ENCODE data around the gene PARD3B. TPM values are rescaled to one million over a fixed set of nuclear protein-coding genes. Genes with fewer than 3 reads are reported as not detected.

Gene PARD3B
- total RNA-seq, 4 donors from 2014 or later, result 21.8 to 85.6 (median 36.1) TPM

GRCh38 chr2:204705243-204705932 is 160.1 kb downstream of the PARD3B start:
- Histone ChIP-seq H3K36me3 (no peaks in the 10 kb centered on the region), H3K4me1 (peaks cover 0 to 4% of the 10 kb centered on the region in 2 donors), H3K9me3 (no peaks in the 10 kb centered on the region), H3K27ac (no peak overlapping the region), H3K4me3 (no peak overlapping the region), H3K27me3 (no peaks in the 10 kb centered on the region)
- intact Hi-C loops (cut with DNase I; ENCODE audit: low total_unique reads), result no loop called here
- TF ChIP-seq CTCF (IDR thresholded peaks at IDR 0.05), result no peak
- no peak for TF ChIP-seq POLR2A (IDR thresholded peaks at IDR 0.05)
- no peak for DNase-seq

- no peaks in the 10 kb centered on the region for H3K36me3 ChIP-seq
- TF ChIP-seq CTCF (IDR thresholded peaks at IDR 0.05) (no peak), POLR2A (IDR thresholded peaks at IDR 0.05) (no peak)
- intact Hi-C loops (cut with DNase I; ENCODE audit: low total_unique reads), result no loop called here
Observed at GRCh38 chr2:204706939-204707338, 161.7 kb downstream of the PARD3B start.

GRCh38 chr2:204713211-204713610 is 167.9 kb downstream of the PARD3B start:
- TF ChIP-seq CTCF (IDR thresholded peaks at IDR 0.05) (no peak), POLR2A (IDR thresholded peaks at IDR 0.05) (no peak)
- Histone ChIP-seq H3K27me3 (no peaks in the 10 kb centered on the region), H3K4me3 (no peak overlapping the region), H3K36me3 (no peaks in the 10 kb centered on the region), H3K9me3 (no peaks in the 10 kb centered on the region), H3K27ac (no peak overlapping the region), H3K4me1 (no peaks in the 10 kb centered on the region)
- no peak for DNase-seq
- intact Hi-C loops (cut with DNase I; ENCODE audit: low total_unique reads), result no loop called here

More at GRCh38 chr2:204706939-204707338, 161.7 kb downstream of the PARD3B start:
- no peak for DNase-seq
- Histone ChIP-seq H3K9me3 (no peaks in the 10 kb centered on the region), H3K27ac (no peak overlapping the region), H3K4me1 (peaks cover 0 to 4% of the 10 kb centered on the region in 2 donors), H3K4me3 (no peak overlapping the region), H3K27me3 (no peaks in the 10 kb centered on the region)

GRCh38 chr2:204715361-204715760 is 170.1 kb downstream of the PARD3B start:
- no peaks in the 10 kb centered on the region for H3K4me1 ChIP-seq
- no peak overlapping the region for H3K4me3 ChIP-seq
- no peaks in the 10 kb centered on the region for H3K36me3 ChIP-seq
- H3K27me3 ChIP-seq, result no peaks in the 10 kb centered on the region
- TF ChIP-seq POLR2A (IDR thresholded peaks at IDR 0.05), result no peak
- TF ChIP-seq CTCF (IDR thresholded peaks at IDR 0.05), result no peak
- H3K9me3 ChIP-seq, result no peaks in the 10 kb centered on the region
- intact Hi-C loops (cut with DNase I; ENCODE audit: low total_unique reads), result no loop called here
- DNase-seq, result no peak
- no peak overlapping the region for H3K27ac ChIP-seq

- no peak for TF ChIP-seq CTCF (IDR thresholded peaks at IDR 0.05)
- no peak for TF ChIP-seq POLR2A (IDR thresholded peaks at IDR 0.05)
- no peaks in the 10 kb centered on the region for H3K36me3 ChIP-seq
- intact Hi-C loops (cut with DNase I; ENCODE audit: low total_unique reads), result no loop called here
- DNase-seq, result no peak
- no peaks in the 10 kb centered on the region for H3K4me1 ChIP-seq
- H3K9me3 ChIP-seq, result no peaks in the 10 kb centered on the region
- H3K27me3 ChIP-seq, result no peaks in the 10 kb centered on the region
- H3K27ac ChIP-seq, result no peak overlapping the region
- no peak overlapping the region for H3K4me3 ChIP-seq
Observed at GRCh38 chr2:204717591-204717990, 172.3 kb downstream of the PARD3B start.
